HG03280 (cell line): ENCODE measurements around the gene RB1.

Experiments
- ATAC-seq: cut with Tn5 transposase; IDR thresholded peaks from one replicate; pipeline ENCODE4 v1.9.1; 2021; ENCODE audit warnings: mild to moderate bottlenecking, moderate library complexity; ENCODE audit not compliant: unreplicated experiment

Gene RB1

GRCh38 chr13:48492096-48492440 lies 188.5 kb downstream of the RB1 start:
- peak; percentile 42 for ATAC-seq

GRCh38 chr13:48492470-48493065 lies 189.0 kb downstream of the RB1 start:
- peak; percentile 84 for ATAC-seq

- no peak for ATAC-seq
Observed at GRCh38 chr13:48493066-48493765, 189.7 kb downstream of the RB1 start.

- no peak for ATAC-seq
Observed at GRCh38 chr13:48493851-48494250, 190.3 kb downstream of the RB1 start.

GRCh38 chr13:48494874-48495273 lies 191.3 kb downstream of the RB1 start:
- no peak for ATAC-seq

- ATAC-seq = no peak
Observed at GRCh38 chr13:48496271-48497161, 193.0 kb downstream of the RB1 start.

GRCh38 chr13:48497669-48498068 lies 194.1 kb downstream of the RB1 start:
- no peak for ATAC-seq

- ATAC-seq = no peak
Observed at GRCh38 chr13:48500652-48501197, 197.2 kb downstream of the RB1 start.

GRCh38 chr13:48501705-48502104 lies 198.2 kb downstream of the RB1 start:
- ATAC-seq = no peak

- ATAC-seq = no peak
Observed at GRCh38 chr13:48502601-48503319, 199.2 kb downstream of the RB1 start.

GRCh38 chr13:48504606-48505005 lies 201.1 kb downstream of the RB1 start:
- ATAC-seq = no peak

- ATAC-seq = no peak
Observed at GRCh38 chr13:48505012-48505411, 201.5 kb downstream of the RB1 start.

- ATAC-seq = peak; percentile 77
Observed at GRCh38 chr13:48505597-48506091, 202.1 kb downstream of the RB1 start.

GRCh38 chr13:48506092-48506701 lies 202.6 kb downstream of the RB1 start:
- ATAC-seq = peak; percentile 31

GRCh38 chr13:48507021-48507420 lies 203.5 kb downstream of the RB1 start:
- no peak for ATAC-seq

GRCh38 chr13:48508011-48508410 lies 204.5 kb downstream of the RB1 start:
- ATAC-seq = no peak

- no peak for ATAC-seq
Observed at GRCh38 chr13:48510698-48511097, 207.1 kb downstream of the RB1 start.

GRCh38 chr13:48511621-48512230 lies 208.2 kb downstream of the RB1 start:
- no peak for ATAC-seq

GRCh38 chr13:48514793-48515192 lies 211.2 kb downstream of the RB1 start:
- ATAC-seq = no peak

GRCh38 chr13:48515732-48516131 lies 212.2 kb downstream of the RB1 start:
- no peak for ATAC-seq
